GM18505 (cell line): Measurements from ENCODE around the gene MED20.
"Not testable (repeated sequence)": the region's sequence is repeated elsewhere in the genome, so short reads cannot be mapped to it uniquely, and the experiment has no call there.

Experiments used
- ATAC-seq: cut with Tn5 transposase; IDR thresholded peaks from one replicate; pipeline ENCODE4 v1.9.1; 2021; ENCODE audit not compliant: unreplicated experiment
- POLR2A ChIP-seq: IDR thresholded peaks from 4 replicates; pipeline ENCODE4 v1.6.1; 2011; ENCODE audit warnings: borderline replicate concordance; ENCODE audit not compliant: insufficient read depth, insufficient read length; ENCODE audit errors: extremely low read depth

Gene MED20

DNA sequence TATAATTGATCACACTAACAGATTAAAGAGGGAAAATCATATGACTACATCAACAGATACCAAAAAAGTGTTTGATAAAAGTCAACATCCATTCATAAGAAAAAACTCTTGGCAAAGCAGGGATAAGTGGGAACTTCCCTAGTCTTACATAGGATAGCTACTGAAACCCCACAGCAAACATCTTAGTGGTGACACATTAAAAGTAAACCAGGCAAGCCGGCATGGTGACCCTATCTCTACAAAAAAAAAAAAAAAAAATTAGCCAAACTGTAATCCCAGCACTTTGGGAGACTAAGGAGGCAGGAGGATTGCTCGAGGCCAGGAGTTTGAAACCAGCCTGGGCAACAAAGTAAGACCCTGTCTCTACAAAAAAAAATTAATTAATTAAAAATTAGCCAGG, 34.5 kb upstream of the MED20 start:
- no peak for TF ChIP-seq POLR2A
- ATAC-seq = no peak

GRCh38 chr6:41954668-41955067, 33.7 kb upstream of the MED20 start:
- no peak for ATAC-seq
- no peak for TF ChIP-seq POLR2A

GRCh38 chr6:41947581-41948220, 26.8 kb upstream of the MED20 start:
- no peak for ATAC-seq
- no peak for TF ChIP-seq POLR2A

GRCh38 chr6:41943456-41943855, 22.5 kb upstream of the MED20 start:
- TF ChIP-seq POLR2A = no peak
- no peak for ATAC-seq

GRCh38 chr6:41942882-41943281, 21.9 kb upstream of the MED20 start:
- not testable (repeated sequence) for ATAC-seq

DNA sequence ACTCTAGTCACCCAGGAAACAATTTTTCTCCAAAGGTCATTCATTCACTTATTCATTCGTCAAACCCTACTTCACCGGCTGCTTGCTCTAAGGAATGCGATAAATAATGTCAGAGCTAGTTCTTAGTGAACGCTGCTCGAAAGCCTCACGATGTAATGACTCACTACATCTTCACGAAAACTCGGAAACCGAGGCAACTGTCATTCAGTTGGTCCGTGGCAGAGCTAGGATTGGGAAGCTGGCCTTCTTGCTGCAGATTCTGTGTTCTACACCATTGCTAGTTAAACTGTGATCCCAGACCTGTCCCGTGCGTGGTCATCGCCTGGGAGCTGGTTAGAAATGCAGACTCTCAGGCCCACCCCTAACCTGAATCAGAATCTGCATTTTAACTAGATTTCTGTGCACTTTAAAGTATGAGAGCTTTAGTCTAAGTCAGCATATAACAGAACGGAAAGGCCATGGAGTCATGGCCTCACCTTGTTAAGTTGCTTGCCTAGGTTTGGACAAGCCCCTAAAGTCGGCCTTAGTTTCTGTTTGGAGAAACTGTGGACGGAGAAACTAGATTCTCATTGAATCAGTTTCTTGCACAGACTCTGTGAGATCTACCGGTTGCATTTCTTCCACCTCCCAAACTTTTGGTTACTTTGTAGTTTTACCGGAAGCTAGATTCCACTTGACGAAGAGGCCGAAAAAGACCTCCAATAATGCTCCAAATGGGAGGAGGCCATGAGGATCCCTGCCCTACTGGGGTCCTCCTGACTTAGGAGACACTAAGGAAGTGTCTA, 21.3 kb upstream of the MED20 start:
- TF ChIP-seq POLR2A = no peak
- no peak for ATAC-seq

GRCh38 chr6:41941280-41942066, 20.5 kb upstream of the MED20 start, which contains the start of gene CCND3:
Gene CCND3 (minus strand): TSS chr6:41941808. CDS start chr6:41941649, 159 bp downstream.
- peak; percentile 88 for TF ChIP-seq POLR2A
- peak; percentile 87 for ATAC-seq

- no peak for ATAC-seq
- TF ChIP-seq POLR2A = peak; percentile 11
Measured at GRCh38 chr6:41940759-41941279, 19.9 kb upstream of the MED20 start.

DNA sequence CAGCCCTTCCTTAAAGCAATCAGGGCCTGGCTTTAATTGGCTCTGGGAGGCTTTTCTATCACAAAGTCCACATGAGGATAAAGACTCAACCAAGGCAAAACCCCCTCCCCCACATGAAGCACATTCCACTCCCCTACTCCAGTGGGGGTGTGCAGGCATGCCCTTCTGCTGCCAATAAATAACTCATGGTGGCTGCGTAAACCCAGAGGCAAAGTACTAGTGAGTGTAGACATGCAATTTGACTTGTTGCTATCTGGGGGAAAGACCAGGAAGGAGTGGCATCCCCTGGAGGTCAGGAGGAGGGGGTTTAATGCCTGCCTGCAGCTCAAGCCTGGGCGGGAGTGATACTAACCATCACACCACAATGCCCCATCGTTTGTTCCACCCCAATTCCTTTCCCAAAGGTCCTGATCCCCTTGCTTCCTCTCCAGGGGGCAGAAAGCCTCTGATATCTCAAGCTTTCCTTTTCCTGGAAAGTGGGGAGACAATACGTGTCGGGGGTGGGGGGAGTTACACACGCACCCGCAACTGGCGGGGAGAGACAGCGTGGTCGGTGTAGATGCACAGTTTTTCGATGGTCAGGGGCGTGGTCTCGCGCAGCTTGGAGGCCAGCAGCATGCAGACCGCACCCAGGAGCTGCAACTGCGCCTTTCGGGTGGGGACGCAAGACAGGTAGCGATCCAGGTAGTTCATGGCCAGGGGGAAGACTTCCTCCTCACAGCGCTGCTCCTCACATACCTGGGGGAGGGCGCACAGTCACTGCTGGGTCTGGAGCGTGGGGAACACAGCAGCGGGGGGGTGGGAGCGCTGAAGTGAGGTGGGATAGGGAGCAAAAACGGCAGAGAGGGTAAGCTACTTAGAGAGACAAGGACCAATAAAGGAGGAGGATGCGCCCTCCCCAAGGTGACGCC, 19.2 kb upstream of the MED20 start:
- ATAC-seq = no peak

GRCh38 chr6:41939176-41939847, 18.4 kb upstream of the MED20 start:
- TF ChIP-seq POLR2A = no peak
- ATAC-seq = no peak

More for the DNA sequence above, 19.2 kb upstream of the MED20 start:
- TF ChIP-seq POLR2A = peak; percentile 1

DNA sequence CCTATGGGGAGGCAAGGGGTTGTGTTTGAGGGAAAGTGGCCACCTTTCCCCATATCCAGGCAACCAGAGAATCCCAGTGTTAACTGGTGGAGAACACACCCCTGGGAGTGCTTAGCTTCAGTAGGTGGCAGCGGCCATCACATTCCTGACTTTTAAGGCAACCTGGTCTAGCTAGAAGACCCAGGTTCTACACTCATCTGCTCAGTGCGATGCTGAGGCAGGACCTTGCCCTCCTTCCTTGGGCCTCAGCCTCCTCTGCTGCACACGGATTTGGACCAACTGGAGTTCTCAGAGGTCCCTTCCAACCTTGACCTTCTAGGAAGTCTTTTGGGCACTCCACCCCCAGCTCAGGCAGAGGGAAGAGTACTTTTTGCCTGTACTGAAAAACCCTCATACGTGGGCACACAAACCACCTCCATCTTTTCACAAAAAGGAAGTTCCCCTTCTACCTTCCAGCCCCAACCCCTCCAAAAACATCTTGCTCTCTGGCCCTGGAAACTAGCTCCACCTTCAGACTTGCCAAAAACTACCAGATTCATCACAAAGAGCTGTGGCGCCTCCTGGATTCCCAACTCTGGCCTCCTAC, 17.7 kb upstream of the MED20 start:
- TF ChIP-seq POLR2A = no peak
- no peak for ATAC-seq
